Measurements from ENCODE around the gene COA5.

Gene COA5

DNA sequence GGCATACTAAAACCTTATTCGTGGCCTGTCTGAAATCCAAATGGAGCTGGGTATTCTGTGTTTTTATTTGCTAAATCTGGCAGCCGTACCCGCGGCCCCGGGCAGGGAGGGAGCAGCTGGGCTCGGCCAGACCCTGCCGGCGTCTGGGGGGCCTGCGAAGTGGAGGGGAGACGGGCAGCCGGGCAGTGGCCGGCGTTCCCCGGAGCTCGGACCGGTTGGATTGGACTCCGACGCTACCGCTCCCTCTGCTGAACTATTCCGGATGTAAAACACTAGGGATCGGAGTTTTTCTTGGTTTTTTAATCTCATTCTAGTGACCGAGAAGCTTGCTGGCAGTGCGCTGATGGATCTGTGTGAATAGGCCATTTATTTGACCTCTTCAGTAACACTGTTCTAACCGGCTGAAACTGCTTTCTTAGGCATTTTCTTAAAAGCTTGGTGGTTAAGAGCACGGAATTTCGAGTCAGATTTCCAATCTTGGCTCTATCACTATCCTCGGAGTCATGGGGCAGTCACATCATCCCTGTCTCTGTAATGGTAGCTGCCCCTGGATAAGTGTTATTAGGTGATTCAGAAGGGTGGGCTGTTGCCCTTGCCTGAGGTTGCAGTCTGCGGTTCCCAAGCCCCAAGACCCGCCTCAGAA, 771 bp upstream of the COA5 start:
- in situ Hi-C loops (cut with MboI; ENCODE audit: low sequenced_read_pairs, unreplicated experiment), result loop anchor here (10.0 kb wide), 1 partner anchor 204 kb away; no protein-coding TSS in a partner anchor
- no peak for TF ChIP-seq CTCF (IDR thresholded peaks at IDR 0.05; ENCODE audit: borderline replicate concordance, control extremely low read depth, extremely low read depth, insufficient read depth, missing control alignments)
- DNase-seq (ENCODE audit: low spot score), result no peak

GRCh38 chr2:98607741-98608115, 584 bp downstream of the COA5 start:
- DNase-seq (ENCODE audit: low spot score), result no peak
- in situ Hi-C loops (cut with MboI; ENCODE audit: low sequenced_read_pairs, unreplicated experiment), result loop anchor here (10.0 kb wide), 1 partner anchor 203 kb away; no protein-coding TSS in a partner anchor
- TF ChIP-seq CTCF (IDR thresholded peaks at IDR 0.05; ENCODE audit: borderline replicate concordance, control extremely low read depth, extremely low read depth, insufficient read depth, missing control alignments), result no peak

- TF ChIP-seq CTCF (IDR thresholded peaks at IDR 0.05; ENCODE audit: borderline replicate concordance, control extremely low read depth, extremely low read depth, insufficient read depth, missing control alignments), result no peak
- in situ Hi-C loops (cut with MboI; ENCODE audit: low sequenced_read_pairs, unreplicated experiment), result loop anchor here (10.0 kb wide), 1 partner anchor 202 kb away; no protein-coding TSS in a partner anchor
- DNase-seq (ENCODE audit: low spot score), result no peak
These were observed 1.2 kb downstream of the COA5 start for GRCh38 chr2:98607104-98607503.

- no peak for DNase-seq (ENCODE audit: low spot score)
- TF ChIP-seq CTCF (IDR thresholded peaks at IDR 0.05; ENCODE audit: borderline replicate concordance, control extremely low read depth, extremely low read depth, insufficient read depth, missing control alignments), result no peak
- in situ Hi-C loops (cut with MboI; ENCODE audit: low sequenced_read_pairs, unreplicated experiment), result loop anchor here (10.0 kb wide), 1 partner anchor 202 kb away; no protein-coding TSS in a partner anchor
These were observed 1.9 kb downstream of the COA5 start for GRCh38 chr2:98606431-98606830.

GRCh38 chr2:98605076-98605475, 3.2 kb downstream of the COA5 start:
- in situ Hi-C loops (cut with MboI; ENCODE audit: low sequenced_read_pairs, unreplicated experiment), result loop anchor here (10.0 kb wide), 1 partner anchor 200 kb away; no protein-coding TSS in a partner anchor
- TF ChIP-seq CTCF (IDR thresholded peaks at IDR 0.05; ENCODE audit: borderline replicate concordance, control extremely low read depth, extremely low read depth, insufficient read depth, missing control alignments), result no peak

DNA sequence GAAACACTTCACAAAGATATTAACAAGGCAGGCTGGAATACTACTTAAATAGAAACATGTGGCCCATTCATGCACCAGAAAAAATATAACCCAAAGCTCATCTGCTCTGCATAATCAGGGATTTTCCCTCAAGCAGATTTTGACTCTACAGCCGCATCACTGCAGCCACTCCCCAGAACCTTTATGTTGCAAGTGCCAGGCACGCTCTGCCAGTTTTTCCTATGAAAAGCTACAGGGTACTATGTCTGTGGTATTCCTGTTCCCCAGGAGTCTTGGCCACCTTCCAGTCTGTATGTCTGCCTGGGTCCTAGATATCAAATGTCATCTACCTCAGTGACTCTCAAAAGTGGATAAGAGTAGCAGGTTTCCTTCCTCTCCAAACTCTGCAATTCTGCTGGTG, 3.8 kb downstream of the COA5 start:
- in situ Hi-C loops (cut with MboI; ENCODE audit: low sequenced_read_pairs, unreplicated experiment), result loop anchor here (10.0 kb wide), 1 partner anchor 200 kb away; no protein-coding TSS in a partner anchor
- TF ChIP-seq CTCF (IDR thresholded peaks at IDR 0.05; ENCODE audit: borderline replicate concordance, control extremely low read depth, extremely low read depth, insufficient read depth, missing control alignments), result no peak
- no peak for DNase-seq (ENCODE audit: low spot score)

More at GRCh38 chr2:98605076-98605475, 3.2 kb downstream of the COA5 start:
- DNase-seq (ENCODE audit: low spot score), result no peak

Measured in GM13976 (cell line).